Measurements from ENCODE around the gene HECA. TPM values are rescaled to one million over a fixed set of nuclear protein-coding genes. Genes with fewer than 3 reads are reported as not detected.

The HECA gene
- total RNA-seq, 1 donor: 29.9 TPM

DNA sequence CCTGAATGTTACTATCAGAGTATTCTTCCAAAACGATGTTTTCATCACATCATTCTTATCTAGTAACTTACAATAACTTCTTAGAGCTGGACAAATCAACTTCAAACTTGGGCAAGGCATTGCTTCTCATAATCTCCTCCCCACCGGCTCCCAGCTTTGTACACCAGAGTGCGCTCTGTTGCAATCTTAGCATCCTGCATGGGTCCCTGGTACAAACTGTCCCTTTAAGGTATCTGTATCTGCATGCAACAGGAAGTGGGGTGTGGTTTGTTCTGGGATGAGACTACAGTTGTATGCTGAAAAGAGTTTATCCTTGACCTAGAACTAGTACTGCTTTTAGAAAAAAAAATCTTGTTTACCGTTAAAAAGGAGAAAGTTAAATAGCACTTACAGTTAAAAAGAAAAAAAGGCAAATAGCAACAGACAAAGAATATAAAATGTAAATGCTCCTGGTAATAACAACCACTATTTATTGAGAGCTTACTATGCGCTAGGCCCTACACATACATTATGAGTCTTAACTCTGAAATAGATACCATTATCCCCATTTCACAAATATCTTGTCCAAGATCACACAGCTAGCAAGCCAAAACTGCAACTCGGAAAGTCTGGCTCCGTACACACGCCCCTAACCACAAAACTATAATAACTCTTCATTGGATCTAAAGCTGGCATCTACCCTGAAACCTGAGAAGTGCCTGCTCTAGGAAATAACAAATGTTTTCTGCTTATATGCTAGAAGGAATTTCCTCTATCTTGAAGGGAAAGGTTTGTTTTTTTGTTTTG lies 9.8 kb upstream of the HECA start:
- TF ChIP-seq, protein P1, sequence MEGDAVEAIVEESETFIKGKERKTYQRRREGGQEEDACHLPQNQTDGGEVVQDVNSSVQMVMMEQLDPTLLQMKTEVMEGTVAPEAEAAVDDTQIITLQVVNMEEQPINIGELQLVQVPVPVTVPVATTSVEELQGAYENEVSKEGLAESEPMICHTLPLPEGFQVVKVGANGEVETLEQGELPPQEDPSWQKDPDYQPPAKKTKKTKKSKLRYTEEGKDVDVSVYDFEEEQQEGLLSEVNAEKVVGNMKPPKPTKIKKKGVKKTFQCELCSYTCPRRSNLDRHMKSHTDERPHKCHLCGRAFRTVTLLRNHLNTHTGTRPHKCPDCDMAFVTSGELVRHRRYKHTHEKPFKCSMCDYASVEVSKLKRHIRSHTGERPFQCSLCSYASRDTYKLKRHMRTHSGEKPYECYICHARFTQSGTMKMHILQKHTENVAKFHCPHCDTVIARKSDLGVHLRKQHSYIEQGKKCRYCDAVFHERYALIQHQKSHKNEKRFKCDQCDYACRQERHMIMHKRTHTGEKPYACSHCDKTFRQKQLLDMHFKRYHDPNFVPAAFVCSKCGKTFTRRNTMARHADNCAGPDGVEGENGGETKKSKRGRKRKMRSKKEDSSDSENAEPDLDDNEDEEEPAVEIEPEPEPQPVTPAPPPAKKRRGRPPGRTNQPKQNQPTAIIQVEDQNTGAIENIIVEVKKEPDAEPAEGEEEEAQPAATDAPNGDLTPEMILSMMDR (IDR thresholded peaks at IDR 0.05; ENCODE audit: insufficient read depth, low read length): peak; percentile 49
- no peak overlapping the region for H3K4me3 ChIP-seq (ENCODE audit: low read depth, low read length)
- DNase-seq (ENCODE audit: low read depth): peak; percentile 66

DNA sequence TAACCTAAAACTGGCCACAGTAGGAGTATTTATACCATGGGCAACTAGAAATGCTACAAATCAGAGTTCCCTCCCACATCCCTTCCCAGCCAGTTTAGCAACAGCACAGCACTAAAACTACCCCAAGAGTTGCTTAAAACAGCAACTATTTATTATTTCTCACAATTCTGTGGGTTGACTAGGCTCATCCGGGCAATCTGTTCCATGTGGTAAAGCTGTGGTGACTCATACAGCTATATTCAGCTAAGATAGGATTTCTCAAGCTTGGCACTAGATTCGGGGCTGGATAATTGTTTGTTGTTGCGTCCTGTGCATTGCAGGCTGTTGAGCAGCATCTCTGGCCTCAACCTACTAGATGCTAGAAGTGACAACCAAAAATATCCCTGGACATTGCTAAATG lies 8.6 kb upstream of the HECA start:
- peak; percentile 81 for DNase-seq (ENCODE audit: low read depth)
- TF ChIP-seq, protein P1 (IDR thresholded peaks at IDR 0.05; ENCODE audit: insufficient read depth, low read length): no peak
- no peak overlapping the region for H3K4me3 ChIP-seq (ENCODE audit: low read depth, low read length)

DNA sequence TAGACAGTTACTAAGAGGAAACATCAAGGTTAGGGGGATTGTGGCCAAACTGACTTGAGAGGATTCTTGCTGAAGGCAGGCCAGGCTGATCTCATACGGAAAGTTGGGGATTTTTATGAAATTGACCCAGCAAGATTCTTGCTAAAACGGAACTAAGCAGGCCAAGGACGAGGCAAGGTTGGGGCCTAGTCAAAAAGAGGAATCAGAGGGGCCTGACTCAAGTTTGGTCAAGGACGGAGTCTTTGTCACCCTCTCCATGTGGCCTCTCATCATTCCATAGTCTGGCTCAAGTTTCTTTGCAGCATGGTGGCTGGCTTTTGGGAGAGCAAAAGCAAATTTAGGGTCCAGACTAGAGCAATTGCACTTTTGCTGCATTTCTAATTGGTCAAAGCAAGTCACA lies 7.9 kb upstream of the HECA start:
- no peak for DNase-seq (ENCODE audit: low read depth)
- no peak overlapping the region for H3K4me3 ChIP-seq (ENCODE audit: low read depth, low read length)
- TF ChIP-seq, protein P1 (IDR thresholded peaks at IDR 0.05; ENCODE audit: insufficient read depth, low read length): no peak

DNA sequence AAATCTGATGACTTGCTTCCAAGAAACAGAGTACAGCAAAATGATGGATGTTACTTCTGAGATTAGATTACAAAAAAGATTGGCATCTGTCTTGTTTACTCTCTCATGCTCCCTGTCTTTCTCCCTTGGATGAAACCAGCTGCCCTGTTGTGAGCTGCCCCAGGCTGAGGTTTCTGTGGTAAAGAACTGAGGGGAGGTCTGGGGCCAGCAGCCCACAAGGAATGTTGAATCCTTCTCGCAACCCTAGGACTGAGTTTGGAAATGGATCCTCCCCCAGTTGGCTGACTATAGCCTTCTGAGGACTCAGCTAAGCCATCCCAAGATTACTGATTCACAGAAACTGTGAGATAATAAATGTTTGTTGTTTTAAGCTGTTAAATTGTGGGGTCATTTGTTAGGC lies 5.6 kb upstream of the HECA start:
- TF ChIP-seq, protein P1 (IDR thresholded peaks at IDR 0.05; ENCODE audit: insufficient read depth, low read length): no peak
- H3K4me3 ChIP-seq (ENCODE audit: low read depth, low read length): no peak overlapping the region
- peak; percentile 38 for DNase-seq (ENCODE audit: low read depth)

DNA sequence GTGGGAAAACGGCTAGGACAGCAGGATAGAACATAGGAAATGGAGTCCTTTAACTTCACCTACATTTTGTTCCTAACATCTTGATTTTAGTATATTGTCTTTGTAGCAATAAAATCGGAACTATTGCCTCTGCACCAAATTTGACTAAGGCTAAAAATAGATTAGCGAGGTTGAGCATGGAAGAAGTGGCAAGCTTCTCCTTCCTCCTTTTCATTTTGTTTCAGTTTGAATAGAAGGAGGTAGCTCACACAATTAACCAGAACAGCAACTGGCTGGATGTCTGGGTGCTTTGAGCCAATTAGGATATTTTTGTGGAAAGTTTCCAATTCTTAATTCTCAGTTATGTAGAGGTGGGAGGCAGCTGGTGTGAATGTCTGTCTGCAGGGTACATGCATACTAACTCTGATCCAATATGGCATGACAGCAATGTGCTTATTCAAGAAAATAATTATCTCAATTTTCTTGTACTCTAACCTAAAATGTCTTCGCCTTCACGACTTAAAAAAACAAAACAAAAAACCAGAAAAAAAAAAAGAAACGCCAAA lies 3.1 kb upstream of the HECA start:
- no peak for DNase-seq (ENCODE audit: low read depth)
- TF ChIP-seq, protein P1 (IDR thresholded peaks at IDR 0.05; ENCODE audit: insufficient read depth, low read length): no peak

DNA sequence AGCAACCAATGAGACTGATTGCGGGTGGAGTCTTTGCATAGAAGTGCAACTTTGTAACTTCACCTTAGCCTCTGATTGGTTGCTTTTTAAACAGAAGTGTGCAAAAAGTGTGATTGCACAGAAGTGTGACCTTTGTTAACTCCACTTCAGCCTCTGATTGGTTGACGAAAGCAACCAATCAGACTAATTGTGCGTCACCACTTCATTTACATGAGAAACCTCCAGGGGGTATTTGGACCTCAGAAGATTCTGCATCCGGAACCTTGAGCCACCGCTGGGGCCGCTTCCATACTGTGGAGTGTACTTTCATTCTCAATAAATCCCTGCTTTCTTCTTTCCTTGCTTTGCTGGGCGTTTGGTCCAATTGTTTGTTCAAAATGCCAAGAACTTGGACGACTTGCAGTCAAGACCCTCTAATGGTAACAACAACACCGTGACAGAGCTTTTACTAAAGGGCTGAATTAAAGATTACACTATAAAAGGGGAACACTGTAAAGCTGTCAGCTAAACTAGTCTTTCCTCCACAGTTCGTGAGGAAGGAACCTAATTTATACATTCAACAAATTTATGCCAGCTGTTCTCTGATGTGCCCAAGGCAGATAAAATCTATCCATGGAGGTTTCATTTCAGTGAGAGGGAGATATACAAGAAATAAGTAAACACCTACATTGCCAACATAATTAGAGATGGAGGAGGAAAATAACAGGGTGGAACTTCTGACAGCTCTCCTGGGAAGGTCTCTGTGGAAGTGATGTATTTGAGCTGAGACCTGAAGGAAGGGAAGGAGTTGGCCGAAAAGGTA lies 1.4 kb upstream of the HECA start:
- TF ChIP-seq, protein P1 (IDR thresholded peaks at IDR 0.05; ENCODE audit: insufficient read depth, low read length): no peak
- H3K4me3 ChIP-seq (ENCODE audit: low read depth, low read length): no peak overlapping the region
- DNase-seq (ENCODE audit: low read depth): peak; percentile 36

More for the DNA sequence above, 3.1 kb upstream of the HECA start:
- no peak overlapping the region for H3K4me3 ChIP-seq (ENCODE audit: low read depth, low read length)
